Activated naive CD8-positive, alpha-beta T cell treated with anti-CD3 and anti-CD28 coated beads, Interleukin-2, amount 10 ng/mL, durations not matched to agents 7 days and 5 days (primary cell): Measurements from ENCODE around the gene PIWIL4. TPM values are rescaled to one million over a fixed set of nuclear protein-coding genes. Genes with fewer than 3 reads are reported as not detected.

Experiments used
- ATAC-seq: fragments of 150-1000 bp; cut with Tn5 transposase; one replicate; pipeline ENCODE4 v1.10.0; 2021; ENCODE audit warnings: low read depth, moderate library complexity
- POLR2A ChIA-PET: fragments of 350-600 bp; sonication (Branson Sonifier 250); formaldehyde crosslinking; loops from one replicate; lab custom pipeline; 2021; ENCODE audit warnings: antibody characterized with exemption; lab: Charles Lee
- DNase-seq: peaks from one replicate; pipeline ENCODE4 v3.0.0; 2021
- H3K27ac Mint-ChIP-seq: one replicate; pipeline ENCODE4 v1.8.0; 2022; ENCODE audit warnings: mild to moderate bottlenecking, mixed read lengths
- H3K27me3 Mint-ChIP-seq: one replicate; pipeline ENCODE4 v1.8.0; 2022; ENCODE audit warnings: mild to moderate bottlenecking, moderate library complexity, mixed read lengths
- H3K36me3 Mint-ChIP-seq: one replicate; pipeline ENCODE4 v1.8.0; 2021; ENCODE audit warnings: mild to moderate bottlenecking, mixed read lengths
- H3K4me1 Mint-ChIP-seq: one replicate; pipeline ENCODE4 v1.8.0; 2021; ENCODE audit warnings: mixed read lengths
- H3K4me3 Mint-ChIP-seq: one replicate; pipeline ENCODE4 v1.8.0; 2022; ENCODE audit warnings: mild to moderate bottlenecking, moderate library complexity, mixed read lengths
- H3K9me3 Mint-ChIP-seq: one replicate; pipeline ENCODE4 v1.8.0; 2021; ENCODE audit warnings: mixed read lengths
- total RNA-seq, 2 experiments: library from RNA; stranded (reverse); gene quantifications; one replicate each; pipeline ENCODE4 v1.2.3, GENCODE V29; 2021

The PIWIL4 gene
- total RNA-seq, 2 experiments from 2014 or later, result 1.1 to 1.5 TPM

GRCh38 chr11:94656968-94657367 is 89.8 kb downstream of the PIWIL4 start:
- Mint-ChIP-seq H3K9me3 (no peaks in the 10 kb centered on the region), H3K27ac (no peak overlapping the region), H3K4me1 (peaks cover 8% of the 10 kb centered on the region), H3K36me3 (no peaks in the 10 kb centered on the region), H3K4me3 (no peak overlapping the region), H3K27me3 (peaks cover 34% of the 10 kb centered on the region)
- no peak for DNase-seq
- no peak for ATAC-seq
- POLR2A ChIA-PET, result no interaction called here

- DNase-seq, result no peak
- Mint-ChIP-seq H3K36me3 (no peaks in the 10 kb centered on the region), H3K27me3 (peaks cover 30% of the 10 kb centered on the region), H3K9me3 (no peaks in the 10 kb centered on the region), H3K4me1 (peaks cover 8% of the 10 kb centered on the region), H3K4me3 (no peak overlapping the region), H3K27ac (no peak overlapping the region)
- POLR2A ChIA-PET, result no interaction called here
- ATAC-seq, result no peak
Observed at GRCh38 chr11:94657629-94658028, 90.5 kb downstream of the PIWIL4 start.

GRCh38 chr11:94658386-94658785 is 91.2 kb downstream of the PIWIL4 start:
- POLR2A ChIA-PET, result no interaction called here
- H3K27ac Mint-ChIP-seq, result no peak overlapping the region
- DNase-seq (no peak), ATAC-seq (no peak)
- peaks cover 2% of the 10 kb centered on the region for H3K9me3 Mint-ChIP-seq
- H3K4me3 Mint-ChIP-seq, result no peak overlapping the region
- peaks cover 33% of the 10 kb centered on the region for H3K27me3 Mint-ChIP-seq
- H3K36me3 Mint-ChIP-seq, result no peaks in the 10 kb centered on the region
- H3K4me1 Mint-ChIP-seq, result peaks cover 8% of the 10 kb centered on the region

- H3K9me3 Mint-ChIP-seq, result peaks cover 2% of the 10 kb centered on the region
- H3K4me3 Mint-ChIP-seq, result no peak overlapping the region
- DNase-seq (no peak), ATAC-seq (no peak)
- H3K27ac Mint-ChIP-seq, result no peak overlapping the region
- POLR2A ChIA-PET, result no interaction called here
- no peaks in the 10 kb centered on the region for H3K36me3 Mint-ChIP-seq
- peaks cover 33% of the 10 kb centered on the region for H3K27me3 Mint-ChIP-seq
- peaks cover 8% of the 10 kb centered on the region for H3K4me1 Mint-ChIP-seq
Observed at GRCh38 chr11:94658888-94659287, 91.7 kb downstream of the PIWIL4 start.

- H3K27me3 Mint-ChIP-seq, result peaks cover 33% of the 10 kb centered on the region
- POLR2A ChIA-PET, result no interaction called here
- peak; percentile 78 for ATAC-seq
- H3K36me3 Mint-ChIP-seq, result no peaks in the 10 kb centered on the region
- no peak overlapping the region for H3K27ac Mint-ChIP-seq
- H3K4me3 Mint-ChIP-seq, result no peak overlapping the region
- no peak for DNase-seq
- peaks cover 8% of the 10 kb centered on the region for H3K4me1 Mint-ChIP-seq
- peaks cover 2% of the 10 kb centered on the region for H3K9me3 Mint-ChIP-seq
Observed at GRCh38 chr11:94661444-94661843, 94.3 kb downstream of the PIWIL4 start.

- Mint-ChIP-seq H3K27ac (no peak overlapping the region), H3K4me3 (no peak overlapping the region), H3K36me3 (no peaks in the 10 kb centered on the region), H3K4me1 (peaks cover 8% of the 10 kb centered on the region), H3K9me3 (peaks cover 2% of the 10 kb centered on the region), H3K27me3 (peaks cover 30% of the 10 kb centered on the region)
- POLR2A ChIA-PET, result no interaction called here
- ATAC-seq (no peak), DNase-seq (no peak)
Observed at GRCh38 chr11:94662065-94662779, 95.1 kb downstream of the PIWIL4 start.

- H3K4me3 Mint-ChIP-seq, result no peak overlapping the region
- DNase-seq (no peak), ATAC-seq (no peak)
- H3K9me3 Mint-ChIP-seq, result peaks cover 2% of the 10 kb centered on the region
- POLR2A ChIA-PET, result no interaction called here
- peaks cover 8% of the 10 kb centered on the region for H3K4me1 Mint-ChIP-seq
- H3K27ac Mint-ChIP-seq, result no peak overlapping the region
- H3K36me3 Mint-ChIP-seq, result no peaks in the 10 kb centered on the region
- peaks cover 26% of the 10 kb centered on the region for H3K27me3 Mint-ChIP-seq
Observed at GRCh38 chr11:94662846-94663390, 95.8 kb downstream of the PIWIL4 start.

- Mint-ChIP-seq H3K9me3 (peaks cover 2% of the 10 kb centered on the region), H3K4me1 (peaks cover 8% of the 10 kb centered on the region), H3K27ac (no peak overlapping the region), H3K4me3 (no peak overlapping the region), H3K27me3 (peaks cover 25% of the 10 kb centered on the region), H3K36me3 (no peaks in the 10 kb centered on the region)
- POLR2A ChIA-PET, result no interaction called here
- DNase-seq (no peak), ATAC-seq (no peak)
Observed at GRCh38 chr11:94664346-94664745, 97.2 kb downstream of the PIWIL4 start.

GRCh38 chr11:94665116-94665659 is 98.0 kb downstream of the PIWIL4 start:
- ATAC-seq (no peak), DNase-seq (no peak)
- Mint-ChIP-seq H3K27me3 (peaks cover 18% of the 10 kb centered on the region), H3K36me3 (no peaks in the 10 kb centered on the region), H3K27ac (no peak overlapping the region), H3K4me1 (peaks cover 8% of the 10 kb centered on the region), H3K4me3 (no peak overlapping the region), H3K9me3 (peaks cover 2% of the 10 kb centered on the region)
- POLR2A ChIA-PET, result no interaction called here

GRCh38 chr11:94666792-94667721 is 99.9 kb downstream of the PIWIL4 start:
- H3K27ac Mint-ChIP-seq, result no peak overlapping the region
- ATAC-seq, result no peak

GRCh38 chr11:94668212-94668793 is 101.1 kb downstream of the PIWIL4 start:
- POLR2A ChIA-PET, result no interaction called here
- no peaks in the 10 kb centered on the region for H3K36me3 Mint-ChIP-seq
- peaks cover 7% of the 10 kb centered on the region for H3K27me3 Mint-ChIP-seq
- no peak overlapping the region for H3K27ac Mint-ChIP-seq
- DNase-seq (no peak), ATAC-seq (no peak)
- H3K9me3 Mint-ChIP-seq, result no peaks in the 10 kb centered on the region
- H3K4me1 Mint-ChIP-seq, result no peaks in the 10 kb centered on the region
- H3K4me3 Mint-ChIP-seq, result no peak overlapping the region

More at GRCh38 chr11:94666792-94667721, 99.9 kb downstream of the PIWIL4 start:
- no peak for DNase-seq
- H3K36me3 Mint-ChIP-seq, result no peaks in the 10 kb centered on the region
- POLR2A ChIA-PET, result no interaction called here
- H3K4me3 Mint-ChIP-seq, result no peak overlapping the region
- H3K27me3 Mint-ChIP-seq, result peaks cover 9% of the 10 kb centered on the region
- peaks cover 2% of the 10 kb centered on the region for H3K9me3 Mint-ChIP-seq
- H3K4me1 Mint-ChIP-seq, result no peaks in the 10 kb centered on the region

- Mint-ChIP-seq H3K4me1 (no peaks in the 10 kb centered on the region), H3K9me3 (no peaks in the 10 kb centered on the region), H3K4me3 (no peak overlapping the region), H3K27me3 (peaks cover 7% of the 10 kb centered on the region), H3K36me3 (no peaks in the 10 kb centered on the region), H3K27ac (no peak overlapping the region)
- POLR2A ChIA-PET, result no interaction called here
- no peak for ATAC-seq
- DNase-seq, result no peak
Observed at GRCh38 chr11:94669023-94669422, 101.9 kb downstream of the PIWIL4 start.
